ENCODE measurements around the gene HK2. TPM values are rescaled to one million over a fixed set of nuclear protein-coding genes. Genes with fewer than 3 reads are reported as not detected.

The HK2 gene
- polyA plus RNA-seq, 2 donors = 11.8 to 18.0 TPM

GRCh38 chr2:74863802-74864248 is 29.9 kb downstream of the HK2 start:
- H3K27me3 ChIP-seq (ENCODE audit: control insufficient read depth in 1 of 2, insufficient read depth in 2 of 2, low read length in 2 of 2) = no peaks in the 10 kb centered on the region
- 54 to 61% methylated on average over 3 of the region's 3 CpGs for WGBS, 2 donors
- H3K27ac ChIP-seq (ENCODE audit: low read depth in 2 of 2, low read length in 1 of 2) = no peak overlapping the region

GRCh38 chr2:74864728-74865722 is 31.1 kb downstream of the HK2 start:
- Histone ChIP-seq H3K27me3 (ENCODE audit: control insufficient read depth in 1 of 2, insufficient read depth in 2 of 2, low read length in 2 of 2) (no peaks in the 10 kb centered on the region), H3K36me3 (ENCODE audit: control insufficient read depth in 2 of 2, insufficient read depth in 2 of 2, low read length in 1 of 2) (peaks cover 0 to 4% of the 10 kb centered on the region in 2 donors), H3K4me3 (ENCODE audit: low read depth in 1 of 2, low read length in 2 of 2) (no peak overlapping the region), H3K9me3 (ENCODE audit: control insufficient read depth in 2 of 2, insufficient read depth in 1 of 2, low read depth in 1 of 2, low read length in 1 of 2) (no peaks in the 10 kb centered on the region), H3K4me1 (ENCODE audit: control insufficient read depth in 2 of 2, insufficient read depth in 2 of 2, low read length in 1 of 2) (peaks cover 3 to 7% of the 10 kb centered on the region in 2 donors), H3K27ac (ENCODE audit: low read depth in 2 of 2, low read length in 1 of 2) (no peak overlapping the region)
- WGBS, 2 donors = 83 to 84% methylated on average over 20 of the region's 20 CpGs

More at GRCh38 chr2:74863802-74864248, 29.9 kb downstream of the HK2 start:
- Histone ChIP-seq H3K36me3 (ENCODE audit: control insufficient read depth in 2 of 2, insufficient read depth in 2 of 2, low read length in 1 of 2) (peaks cover 0 to 4% of the 10 kb centered on the region in 2 donors), H3K4me1 (ENCODE audit: control insufficient read depth in 2 of 2, insufficient read depth in 2 of 2, low read length in 1 of 2) (peaks cover 3 to 7% of the 10 kb centered on the region in 2 donors), H3K9me3 (ENCODE audit: control insufficient read depth in 2 of 2, insufficient read depth in 1 of 2, low read depth in 1 of 2, low read length in 1 of 2) (no peaks in the 10 kb centered on the region), H3K4me3 (ENCODE audit: low read depth in 1 of 2, low read length in 2 of 2) (no peak overlapping the region)

- no peak overlapping the region for H3K27ac ChIP-seq (ENCODE audit: low read depth in 2 of 2, low read length in 1 of 2)
- no peaks in the 10 kb centered on the region for H3K27me3 ChIP-seq (ENCODE audit: control insufficient read depth in 1 of 2, insufficient read depth in 2 of 2, low read length in 2 of 2)
- WGBS, 2 donors = 84 to 88% methylated on average over 15 of the region's 15 CpGs
- peaks cover 3 to 7% of the 10 kb centered on the region in 2 donors for H3K4me1 ChIP-seq (ENCODE audit: control insufficient read depth in 2 of 2, insufficient read depth in 2 of 2, low read length in 1 of 2)
- H3K4me3 ChIP-seq (ENCODE audit: low read depth in 1 of 2, low read length in 2 of 2) = no peak overlapping the region
- H3K36me3 ChIP-seq (ENCODE audit: control insufficient read depth in 2 of 2, insufficient read depth in 2 of 2, low read length in 1 of 2) = peaks cover 0 to 4% of the 10 kb centered on the region in 2 donors
- no peaks in the 10 kb centered on the region for H3K9me3 ChIP-seq (ENCODE audit: control insufficient read depth in 2 of 2, insufficient read depth in 1 of 2, low read depth in 1 of 2, low read length in 1 of 2)
Observed at GRCh38 chr2:74865770-74866674, 32.1 kb downstream of the HK2 start.

GRCh38 chr2:74867841-74868658 is 34.1 kb downstream of the HK2 start:
- Histone ChIP-seq H3K4me3 (ENCODE audit: low read depth in 1 of 2, low read length in 2 of 2) (no peak overlapping the region), H3K4me1 (ENCODE audit: control insufficient read depth in 2 of 2, insufficient read depth in 2 of 2, low read length in 1 of 2) (peaks cover 3 to 7% of the 10 kb centered on the region in 2 donors), H3K9me3 (ENCODE audit: control insufficient read depth in 2 of 2, insufficient read depth in 1 of 2, low read depth in 1 of 2, low read length in 1 of 2) (no peaks in the 10 kb centered on the region), H3K27me3 (ENCODE audit: control insufficient read depth in 1 of 2, insufficient read depth in 2 of 2, low read length in 2 of 2) (no peaks in the 10 kb centered on the region), H3K36me3 (ENCODE audit: control insufficient read depth in 2 of 2, insufficient read depth in 2 of 2, low read length in 1 of 2) (peaks cover 0 to 2% of the 10 kb centered on the region in 2 donors), H3K27ac (ENCODE audit: low read depth in 2 of 2, low read length in 1 of 2) (no peak overlapping the region)
- WGBS, 2 donors = 63 to 71% methylated on average over 14 of the region's 14 CpGs

- Histone ChIP-seq H3K9me3 (ENCODE audit: control insufficient read depth in 2 of 2, insufficient read depth in 1 of 2, low read depth in 1 of 2, low read length in 1 of 2) (no peaks in the 10 kb centered on the region), H3K4me1 (ENCODE audit: control insufficient read depth in 2 of 2, insufficient read depth in 2 of 2, low read length in 1 of 2) (peaks cover 4 to 5% of the 10 kb centered on the region in 2 donors), H3K4me3 (ENCODE audit: low read depth in 1 of 2, low read length in 2 of 2) (no peak overlapping the region), H3K36me3 (ENCODE audit: control insufficient read depth in 2 of 2, insufficient read depth in 2 of 2, low read length in 1 of 2) (peaks cover 0 to 2% of the 10 kb centered on the region in 2 donors), H3K27me3 (ENCODE audit: control insufficient read depth in 1 of 2, insufficient read depth in 2 of 2, low read length in 2 of 2) (no peaks in the 10 kb centered on the region), H3K27ac (ENCODE audit: low read depth in 2 of 2, low read length in 1 of 2) (no peak overlapping the region)
- WGBS, 2 donors = 86 to 88% methylated on average over 6 of the region's 6 CpGs
Observed at GRCh38 chr2:74869517-74869916, 35.6 kb downstream of the HK2 start.

GRCh38 chr2:74870951-74871350 is 37.0 kb downstream of the HK2 start:
- Histone ChIP-seq H3K27ac (ENCODE audit: low read depth in 2 of 2, low read length in 1 of 2) (no peak overlapping the region), H3K27me3 (ENCODE audit: control insufficient read depth in 1 of 2, insufficient read depth in 2 of 2, low read length in 2 of 2) (no peaks in the 10 kb centered on the region), H3K9me3 (ENCODE audit: control insufficient read depth in 2 of 2, insufficient read depth in 1 of 2, low read depth in 1 of 2, low read length in 1 of 2) (no peaks in the 10 kb centered on the region), H3K36me3 (ENCODE audit: control insufficient read depth in 2 of 2, insufficient read depth in 2 of 2, low read length in 1 of 2) (peaks cover 0 to 4% of the 10 kb centered on the region in 2 donors), H3K4me1 (ENCODE audit: control insufficient read depth in 2 of 2, insufficient read depth in 2 of 2, low read length in 1 of 2) (peaks cover 0 to 2% of the 10 kb centered on the region in 2 donors), H3K4me3 (ENCODE audit: low read depth in 1 of 2, low read length in 2 of 2) (no peak overlapping the region)
- WGBS, 2 donors = 90 to 93% methylated on average over 4 of the region's 4 CpGs

- Histone ChIP-seq H3K27me3 (ENCODE audit: control insufficient read depth in 1 of 2, insufficient read depth in 2 of 2, low read length in 2 of 2) (no peaks in the 10 kb centered on the region), H3K9me3 (ENCODE audit: control insufficient read depth in 2 of 2, insufficient read depth in 1 of 2, low read depth in 1 of 2, low read length in 1 of 2) (no peaks in the 10 kb centered on the region), H3K27ac (ENCODE audit: low read depth in 2 of 2, low read length in 1 of 2) (no peak overlapping the region), H3K4me1 (ENCODE audit: control insufficient read depth in 2 of 2, insufficient read depth in 2 of 2, low read length in 1 of 2) (peaks cover 0 to 2% of the 10 kb centered on the region in 2 donors), H3K36me3 (ENCODE audit: control insufficient read depth in 2 of 2, insufficient read depth in 2 of 2, low read length in 1 of 2) (peaks cover 0 to 2% of the 10 kb centered on the region in 2 donors), H3K4me3 (ENCODE audit: low read depth in 1 of 2, low read length in 2 of 2) (no peak overlapping the region)
- 96 to 97% methylated on average over 6 of the region's 6 CpGs for WGBS, 2 donors
Observed at GRCh38 chr2:74871414-74871813, 37.5 kb downstream of the HK2 start.

- no peak overlapping the region for H3K4me3 ChIP-seq (ENCODE audit: low read depth in 1 of 2, low read length in 2 of 2)
- H3K9me3 ChIP-seq (ENCODE audit: control insufficient read depth in 2 of 2, insufficient read depth in 1 of 2, low read depth in 1 of 2, low read length in 1 of 2) = no peaks in the 10 kb centered on the region
- H3K27me3 ChIP-seq (ENCODE audit: control insufficient read depth in 1 of 2, insufficient read depth in 2 of 2, low read length in 2 of 2) = no peaks in the 10 kb centered on the region
- peaks cover 0 to 2% of the 10 kb centered on the region in 2 donors for H3K36me3 ChIP-seq (ENCODE audit: control insufficient read depth in 2 of 2, insufficient read depth in 2 of 2, low read length in 1 of 2)
- no peak overlapping the region for H3K27ac ChIP-seq (ENCODE audit: low read depth in 2 of 2, low read length in 1 of 2)
- H3K4me1 ChIP-seq (ENCODE audit: control insufficient read depth in 2 of 2, insufficient read depth in 2 of 2, low read length in 1 of 2) = peaks cover 0 to 2% of the 10 kb centered on the region in 2 donors
- 89 to 91% methylated on average over 2 of the region's 2 CpGs for WGBS, 2 donors
Observed at GRCh38 chr2:74872389-74872836, 38.5 kb downstream of the HK2 start.
